ENCODE results near the gene CXCL12.

CXCL12 gene

GRCh38 chr10:44385026-44385695 lies at the start of gene CXCL12:
TSS of gene CXCL12 (minus strand) at chr10:44385097. CDS start at chr10:44385005, 92 bp downstream.
- DNase-seq: no peak

- no peak for DNase-seq
Observed at GRCh38 chr10:44427479-44427878, 42.6 kb upstream of the CXCL12 start.

GRCh38 chr10:44427037-44427436 lies 42.1 kb upstream of the CXCL12 start:
- no peak for DNase-seq

GRCh38 chr10:44426247-44427034 lies 41.5 kb upstream of the CXCL12 start:
- no peak for DNase-seq

GRCh38 chr10:44425466-44425865 lies 40.6 kb upstream of the CXCL12 start:
- no peak for DNase-seq

- DNase-seq: no peak
Observed at GRCh38 chr10:44424957-44425356, 40.1 kb upstream of the CXCL12 start.

GRCh38 chr10:44424298-44424697 lies 39.4 kb upstream of the CXCL12 start:
- DNase-seq: no peak

GRCh38 chr10:44422570-44423101 lies 37.7 kb upstream of the CXCL12 start:
- DNase-seq: no peak

- DNase-seq: no peak
Observed at GRCh38 chr10:44422153-44422552, 37.3 kb upstream of the CXCL12 start.

GRCh38 chr10:44419790-44420549 lies 35.1 kb upstream of the CXCL12 start:
- DNase-seq: no peak

- no peak for DNase-seq
Observed at GRCh38 chr10:44418637-44419036, 33.7 kb upstream of the CXCL12 start.

GRCh38 chr10:44417761-44418160 lies 32.9 kb upstream of the CXCL12 start:
- DNase-seq: no peak

- DNase-seq: no peak
Observed at GRCh38 chr10:44416936-44417335, 32.0 kb upstream of the CXCL12 start.

GRCh38 chr10:44416021-44416771 lies 31.3 kb upstream of the CXCL12 start:
- DNase-seq: no peak

- no peak for DNase-seq
Observed at GRCh38 chr10:44415121-44415520, 30.2 kb upstream of the CXCL12 start.

- DNase-seq: no peak
Observed at GRCh38 chr10:44413416-44413815, 28.5 kb upstream of the CXCL12 start.

GRCh38 chr10:44411251-44411650 lies 26.4 kb upstream of the CXCL12 start:
- no peak for DNase-seq

- no peak for DNase-seq
Observed at GRCh38 chr10:44404741-44405437, 20.0 kb upstream of the CXCL12 start.

GRCh38 chr10:44402465-44403195 lies 17.7 kb upstream of the CXCL12 start:
- DNase-seq: no peak

- no peak for DNase-seq
Observed at GRCh38 chr10:44400541-44400940, 15.6 kb upstream of the CXCL12 start.
